ENCODE results near the gene CDCA8.

CDCA8 gene

GRCh38 chr1:37755290-37755689, 63.0 kb downstream of the CDCA8 start:
- no peak overlapping the region for H3K4me3 ChIP-seq (replicated peaks; ENCODE audit: low read depth, low read length)
- TF ChIP-seq, protein P1, sequence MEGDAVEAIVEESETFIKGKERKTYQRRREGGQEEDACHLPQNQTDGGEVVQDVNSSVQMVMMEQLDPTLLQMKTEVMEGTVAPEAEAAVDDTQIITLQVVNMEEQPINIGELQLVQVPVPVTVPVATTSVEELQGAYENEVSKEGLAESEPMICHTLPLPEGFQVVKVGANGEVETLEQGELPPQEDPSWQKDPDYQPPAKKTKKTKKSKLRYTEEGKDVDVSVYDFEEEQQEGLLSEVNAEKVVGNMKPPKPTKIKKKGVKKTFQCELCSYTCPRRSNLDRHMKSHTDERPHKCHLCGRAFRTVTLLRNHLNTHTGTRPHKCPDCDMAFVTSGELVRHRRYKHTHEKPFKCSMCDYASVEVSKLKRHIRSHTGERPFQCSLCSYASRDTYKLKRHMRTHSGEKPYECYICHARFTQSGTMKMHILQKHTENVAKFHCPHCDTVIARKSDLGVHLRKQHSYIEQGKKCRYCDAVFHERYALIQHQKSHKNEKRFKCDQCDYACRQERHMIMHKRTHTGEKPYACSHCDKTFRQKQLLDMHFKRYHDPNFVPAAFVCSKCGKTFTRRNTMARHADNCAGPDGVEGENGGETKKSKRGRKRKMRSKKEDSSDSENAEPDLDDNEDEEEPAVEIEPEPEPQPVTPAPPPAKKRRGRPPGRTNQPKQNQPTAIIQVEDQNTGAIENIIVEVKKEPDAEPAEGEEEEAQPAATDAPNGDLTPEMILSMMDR (IDR thresholded peaks at IDR 0.05; ENCODE audit: low read depth, low read length, missing control alignments), result no peak
- DNase-seq (ENCODE audit: extremely low read depth, low read depth), result no peak

- DNase-seq (ENCODE audit: extremely low read depth, low read depth), result no peak
- H3K4me3 ChIP-seq (replicated peaks; ENCODE audit: low read depth, low read length), result no peak overlapping the region
- TF ChIP-seq, protein P1 (IDR thresholded peaks at IDR 0.05; ENCODE audit: low read depth, low read length, missing control alignments), result no peak
These were observed 63.7 kb downstream of the CDCA8 start for GRCh38 chr1:37755951-37756560.

Data from HFF-Myc (cell line).